HCT116 (cell line): ENCODE data around the gene APBB2. TPM values are rescaled to one million over a fixed set of nuclear protein-coding genes. Genes with fewer than 3 reads are reported as not detected.

Experiments
- ATAC-seq: fragments of 200-7000 bp; cut with Tn5 transposase; 2 replicates; pipeline ENCODE4 v1.9.1; 2020; ENCODE audit warnings: mild to moderate bottlenecking, moderate library complexity
- BruUV-seq: library from RNA; stranded (reverse); fragments of 400-500 nt; replicated peaks from 2 replicates; lab custom pipeline; 2021; lab: Mats Ljungman, UMichigan
- CTCF ChIA-PET: fragments of 300-600 bp; sonication (Branson Sonifier 250); formaldehyde crosslinking; loops from one replicate; lab custom pipeline; 2021; ENCODE audit warnings: antibody characterized with exemption; lab: Charles Lee
- POLR2A ChIA-PET: fragments of 300-600, 350-600 bp; sonication (Branson Sonifier 250); formaldehyde crosslinking; loops from one replicate; lab custom pipeline; 2021; ENCODE audit warnings: antibody characterized with exemption; lab: Charles Lee
- RAD21 ChIA-PET, 2 experiments: fragments of 300-600 bp; sonication (Branson Sonifier 250); formaldehyde crosslinking; loops; one replicate each; lab custom pipeline; 2023; ENCODE audit warnings: low total read pairs in 2 of 2; ENCODE audit not compliant: uncharacterized antibody in 2 of 2, unreplicated experiment in 2 of 2, low non-redundant PET in 1 of 2; lab: Charles Lee
- DNase-seq: peaks from one replicate; pipeline ENCODE4 v3.0.0-alpha.2; 2010; ENCODE audit warnings: low read depth, low spot score
- H2AFZ ChIP-seq: fragments of 200-600 bp; shearing (Covaris generic), sonication (generic); 2 replicates; pipeline ENCODE4 v1.6.1; 2017; ENCODE audit warnings: low read depth, mixed run types, mixed read lengths, antibody characterized with exemption, low read length; ENCODE audit not compliant: poor library complexity, severe bottlenecking
- H3K27ac ChIP-seq: 2 replicates; pipeline ENCODE4 v1.5.1; 2012; ENCODE audit warnings: low read depth, low read length
- H3K27me3 ChIP-seq: fragments of 200-600 bp; sonication (generic); 2 replicates; pipeline ENCODE4 v1.6.1; 2016; ENCODE audit warnings: mixed run types, low read length, mixed read lengths; ENCODE audit not compliant: insufficient read depth
- H3K36me3 ChIP-seq, 2 experiments: fragments of 200-500 bp in 1 of 2; fragments of 200-600 bp in 1 of 2; sonication (Bioruptor generic) in 1 of 2; sonication (generic) in 1 of 2; 2 replicates each; pipeline versions ENCODE4 v1.5.1 to v1.6.1; 2014 to 2016; ENCODE audit warnings: low read length in 2 of 2, inconsistent platforms in 1 of 2, mixed read lengths in 1 of 2, mixed run types in 1 of 2; ENCODE audit not compliant: insufficient read depth in 2 of 2, control insufficient read depth in 1 of 2
- H3K4me1 ChIP-seq, 2 experiments: fragments of 200-600 bp in 1 of 2; sonication (generic) in 1 of 2; 2 replicates each; pipeline versions ENCODE4 v1.5.1 to v1.6.1; 2012 to 2017; ENCODE audit warnings: low read length in 2 of 2, inconsistent platforms in 1 of 2, mild to moderate bottlenecking in 1 of 2, mixed read lengths in 1 of 2, mixed run types in 1 of 2, moderate library complexity in 1 of 2; ENCODE audit not compliant: insufficient read depth in 2 of 2, control insufficient read depth in 1 of 2
- H3K4me2 ChIP-seq: fragments of 200-600 bp; sonication (generic); 2 replicates; pipeline ENCODE4 v1.6.1; 2017; ENCODE audit warnings: mixed run types, low read length, mixed read lengths
- H3K4me3 ChIP-seq, 2 experiments: fragments of 200-600 bp in 1 of 2; sonication (generic) in 1 of 2; replicated peaks in 1 of 2; 2 replicates each; pipeline ENCODE4 v1.5.1; 2011 to 2016; ENCODE audit warnings: low read length in 2 of 2, control low read depth in 1 of 2, low read depth in 1 of 2, mild to moderate bottlenecking in 1 of 2, mixed read lengths in 1 of 2, mixed run types in 1 of 2
- H3K79me2 ChIP-seq: fragments of 200-600 bp; sonication (generic); 2 replicates; pipeline ENCODE4 v1.6.1; 2017; ENCODE audit warnings: mild to moderate bottlenecking, mixed run types, low read length, moderate library complexity, mixed read lengths; ENCODE audit not compliant: insufficient read depth
- H3K9ac ChIP-seq: fragments of 200-600 bp; sonication (generic); 2 replicates; pipeline ENCODE4 v1.6.1; 2016; ENCODE audit warnings: low read length, mixed read lengths
- H3K9me2 ChIP-seq: fragments of 200-600 bp; sonication (generic), shearing (Covaris generic); 2 replicates; pipeline ENCODE4 v1.6.1; 2017; ENCODE audit warnings: mixed run types, mild to moderate bottlenecking, moderate library complexity; ENCODE audit not compliant: insufficient read depth
- H3K9me3 ChIP-seq, 2 experiments: fragments of 200-500 bp in 1 of 2; fragments of 200-600 bp in 1 of 2; sonication (Bioruptor generic) in 1 of 2; sonication (generic) in 1 of 2; 2 replicates each; pipeline ENCODE4 v1.6.1; 2014 to 2017; ENCODE audit warnings: low read length in 2 of 2, mixed read lengths in 2 of 2, inconsistent platforms in 1 of 2, low read depth in 1 of 2, mild to moderate bottlenecking in 1 of 2, mixed run types in 1 of 2, moderate library complexity in 1 of 2; ENCODE audit not compliant: control insufficient read depth in 1 of 2, insufficient read depth in 1 of 2
- H4K20me1 ChIP-seq: fragments of 200-600 bp; sonication (generic), shearing (Covaris generic); 2 replicates; pipeline ENCODE4 v1.6.1; 2017; ENCODE audit warnings: mixed run types, mild to moderate bottlenecking, moderate library complexity; ENCODE audit not compliant: insufficient read depth
- ATF3 ChIP-seq: IDR thresholded peaks from 2 replicates; pipeline ENCODE4 v1.6.1; 2012
- CBX3 ChIP-seq: IDR thresholded peaks from 2 replicates; pipeline ENCODE4 v1.6.1; 2012; ENCODE audit warnings: low read depth
- CEBPB ChIP-seq: IDR thresholded peaks from 2 replicates; pipeline ENCODE4 v1.6.1; 2012; ENCODE audit warnings: low read depth
- EGR1 ChIP-seq: IDR thresholded peaks from 2 replicates; pipeline ENCODE4 v1.6.1; 2012; ENCODE audit warnings: low read depth
- ELF1 ChIP-seq: IDR thresholded peaks from 2 replicates; pipeline ENCODE4 v1.6.1; 2012; ENCODE audit warnings: low read depth, borderline replicate concordance
- EZH2 ChIP-seq: fragments of 200-600 bp; sonication (generic); IDR thresholded peaks from 2 replicates; pipeline ENCODE4 v1.6.1; 2017; ENCODE audit warnings: antibody characterized with exemption, mixed run types
- EZH2phosphoT487 ChIP-seq: fragments of 200-600 bp; IDR thresholded peaks from 2 replicates; pipeline ENCODE4 v1.6.1; 2018; ENCODE audit warnings: antibody characterized with exemption, borderline replicate concordance
- FOSL1 ChIP-seq: IDR thresholded peaks from 2 replicates; pipeline ENCODE4 v1.6.1; 2012; ENCODE audit warnings: low read depth
- JUND ChIP-seq: IDR thresholded peaks from 2 replicates; pipeline ENCODE4 v1.6.1; 2012
- POLR2A ChIP-seq: IDR thresholded peaks from 2 replicates; pipeline ENCODE4 v1.7.0; 2011; ENCODE audit warnings: borderline replicate concordance; ENCODE audit not compliant: insufficient read depth, insufficient read length; ENCODE audit errors: extremely low read depth
- POLR2AphosphoS5 ChIP-seq: IDR thresholded peaks from 2 replicates; pipeline ENCODE4 v1.6.1; 2011; ENCODE audit warnings: mild to moderate bottlenecking, low read depth, low read length, moderate library complexity
- RAD21 ChIP-seq: IDR thresholded peaks from 2 replicates; pipeline ENCODE4 v1.6.1; 2012; ENCODE audit warnings: low read depth, mild to moderate bottlenecking
- SIN3A ChIP-seq: IDR thresholded peaks from 2 replicates; pipeline ENCODE4 v1.6.1; 2012; ENCODE audit warnings: low read depth
- SP1 ChIP-seq: IDR thresholded peaks from 2 replicates; pipeline ENCODE4 v1.6.1; 2012; ENCODE audit warnings: low read depth
- SRF ChIP-seq: IDR thresholded peaks from 2 replicates; pipeline ENCODE4 v1.6.1; 2012; ENCODE audit warnings: low read depth
- TCF7L2 ChIP-seq: IDR thresholded peaks from 2 replicates; pipeline ENCODE4 v1.7.0; 2011; ENCODE audit warnings: borderline replicate concordance, inconsistent platforms; ENCODE audit not compliant: insufficient read depth, insufficient read length; ENCODE audit errors: extremely low read depth
- YY1 ChIP-seq: IDR thresholded peaks from 2 replicates; pipeline ENCODE4 v1.6.1; 2011; ENCODE audit warnings: low read length, low read depth, moderate library complexity, mild to moderate bottlenecking; ENCODE audit not compliant: insufficient replicate concordance; ENCODE audit errors: extremely low read depth
- ZFX ChIP-seq: fragments of 450-650 bp; IDR thresholded peaks from 2 replicates; pipeline ENCODE4 v1.6.1; 2017
- intact Hi-C: fragments of 100-400 bp; cut with micrococcal nuclease; formaldehyde crosslinking; loops from 2 replicates; pipeline ENCODE4 v1.10.0; 2022
- total RNA-seq: library from RNA; stranded (reverse); gene quantifications from one replicate; pipeline ENCODE4 v1.2.1, GENCODE V29; 2021; ENCODE audit not compliant: unreplicated experiment
- TF ChIP-seq, protein P1 (sequence below): IDR thresholded peaks from 2 replicates; pipeline ENCODE4 v1.6.1; 2012; ENCODE audit warnings: low read depth

The APBB2 gene
- total RNA-seq, 1 experiment from 2014 or later = 72.5 TPM

GRCh38 chr4:41015016-41015675 lies 199.2 kb downstream of the APBB2 start:
- Histone ChIP-seq H3K4me3 (no peak overlapping the region), H3K4me1 (no peaks in the 10 kb centered on the region), H3K9ac (no peak overlapping the region), H2AFZ (no peak overlapping the region), H3K27me3 (no peaks in the 10 kb centered on the region), H3K4me2 (no peak overlapping the region), H3K9me3 (no peaks in the 10 kb centered on the region), H3K79me2 (peaks cover 31% of the 10 kb centered on the region), H4K20me1 (no peaks in the 10 kb centered on the region), H3K27ac (no peak overlapping the region), H3K36me3 (no peaks in the 10 kb centered on the region), H3K9me2 (no peaks in the 10 kb centered on the region)
- RAD21 ChIA-PET = no interaction called here
- intact Hi-C loops = no loop called here
- DNase-seq = no peak
- no peak for TF ChIP-seq EZH2phosphoT487
- TF ChIP-seq POLR2AphosphoS5 = no peak
- TF ChIP-seq JUND = no peak
- no peak for TF ChIP-seq EGR1
- no peak for TF ChIP-seq TCF7L2
- no peak for TF ChIP-seq FOSL1
- TF ChIP-seq, protein P1, sequence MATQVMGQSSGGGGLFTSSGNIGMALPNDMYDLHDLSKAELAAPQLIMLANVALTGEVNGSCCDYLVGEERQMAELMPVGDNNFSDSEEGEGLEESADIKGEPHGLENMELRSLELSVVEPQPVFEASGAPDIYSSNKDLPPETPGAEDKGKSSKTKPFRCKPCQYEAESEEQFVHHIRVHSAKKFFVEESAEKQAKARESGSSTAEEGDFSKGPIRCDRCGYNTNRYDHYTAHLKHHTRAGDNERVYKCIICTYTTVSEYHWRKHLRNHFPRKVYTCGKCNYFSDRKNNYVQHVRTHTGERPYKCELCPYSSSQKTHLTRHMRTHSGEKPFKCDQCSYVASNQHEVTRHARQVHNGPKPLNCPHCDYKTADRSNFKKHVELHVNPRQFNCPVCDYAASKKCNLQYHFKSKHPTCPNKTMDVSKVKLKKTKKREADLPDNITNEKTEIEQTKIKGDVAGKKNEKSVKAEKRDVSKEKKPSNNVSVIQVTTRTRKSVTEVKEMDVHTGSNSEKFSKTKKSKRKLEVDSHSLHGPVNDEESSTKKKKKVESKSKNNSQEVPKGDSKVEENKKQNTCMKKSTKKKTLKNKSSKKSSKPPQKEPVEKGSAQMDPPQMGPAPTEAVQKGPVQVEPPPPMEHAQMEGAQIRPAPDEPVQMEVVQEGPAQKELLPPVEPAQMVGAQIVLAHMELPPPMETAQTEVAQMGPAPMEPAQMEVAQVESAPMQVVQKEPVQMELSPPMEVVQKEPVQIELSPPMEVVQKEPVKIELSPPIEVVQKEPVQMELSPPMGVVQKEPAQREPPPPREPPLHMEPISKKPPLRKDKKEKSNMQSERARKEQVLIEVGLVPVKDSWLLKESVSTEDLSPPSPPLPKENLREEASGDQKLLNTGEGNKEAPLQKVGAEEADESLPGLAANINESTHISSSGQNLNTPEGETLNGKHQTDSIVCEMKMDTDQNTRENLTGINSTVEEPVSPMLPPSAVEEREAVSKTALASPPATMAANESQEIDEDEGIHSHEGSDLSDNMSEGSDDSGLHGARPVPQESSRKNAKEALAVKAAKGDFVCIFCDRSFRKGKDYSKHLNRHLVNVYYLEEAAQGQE = no peak
- TF ChIP-seq SRF = no peak
- no peak for TF ChIP-seq CEBPB
- no peak for TF ChIP-seq CBX3
- no peak for TF ChIP-seq ZFX
- no peak for TF ChIP-seq YY1
- TF ChIP-seq RAD21 = no peak
- TF ChIP-seq SIN3A = no peak
- no peak for TF ChIP-seq POLR2A
- no peak for TF ChIP-seq EZH2
- no peak for TF ChIP-seq ATF3
- no peak for TF ChIP-seq ELF1
- TF ChIP-seq SP1 = no peak
- CTCF ChIA-PET = no interaction called here
- POLR2A ChIA-PET = no interaction called here
- no peak for ATAC-seq
- BruUV-seq = no TSS peak
